ENCODE data around the gene TMF1.
A peak's percentile ranks its signal among the peaks of the same experiment; 100 is the strongest.

The TMF1 gene

GRCh38 chr3:69085168-69085832 lies 33.2 kb upstream of the TMF1 start:
- Histone ChIP-seq H3K79me2 (ENCODE audit: control insufficient read depth, low read length) (peaks cover 36% of the 10 kb centered on the region), H3K4me1 (ENCODE audit: control insufficient read depth, low read length) (peaks cover 85% of the 10 kb centered on the region), H3K27ac (ENCODE audit: low read depth, low read length) (peak overlapping the region; percentile 19; the same call in 1 of the 2 replicates), H3K9me2 (replicated peaks; ENCODE audit: control insufficient read depth, low read length) (no peaks in the 10 kb centered on the region), H3K4me2 (ENCODE audit: low read length) (peak overlapping the region; percentile 94), H3K9me3 (ENCODE audit: control insufficient read depth, insufficient read depth, low read length) (no peaks in the 10 kb centered on the region), H3F3A (ENCODE audit: control insufficient read depth, insufficient read depth) (peaks cover 30% of the 10 kb centered on the region), H3K4me3 (ENCODE audit: low read length) (peak overlapping the region; percentile 92), H3K27me3 (ENCODE audit: control insufficient read depth, low read length) (no peaks in the 10 kb centered on the region), H3K36me3 (ENCODE audit: control insufficient read depth, low read length) (no peaks in the 10 kb centered on the region), H4K20me1 (ENCODE audit: control insufficient read depth, insufficient read depth, low read depth, low read length) (no peaks in the 10 kb centered on the region)
- no peak for TF ChIP-seq CTCF (IDR thresholded peaks at IDR 0.05; ENCODE audit: low read depth, low read length, poor library complexity, severe bottlenecking)
- TF ChIP-seq EZH2phosphoT487 (IDR thresholded peaks at IDR 0.05; ENCODE audit: borderline replicate concordance, low read length), result no peak

GRCh38 chr3:69084326-69085167 lies 32.4 kb upstream of the TMF1 start, which contains the start of gene ARL6IP5:
TSS of gene ARL6IP5 (plus strand) at chr3:69084937. CDS start at chr3:69085048, 111 bp downstream.
- Histone ChIP-seq H3K4me1 (ENCODE audit: control insufficient read depth, low read length) (peaks cover 77% of the 10 kb centered on the region), H3K9me2 (replicated peaks; ENCODE audit: control insufficient read depth, low read length) (no peaks in the 10 kb centered on the region), H3K9me3 (ENCODE audit: control insufficient read depth, insufficient read depth, low read length) (no peaks in the 10 kb centered on the region), H3K4me2 (ENCODE audit: low read length) (peak within 1 kb of the TSS; percentile 95), H3K79me2 (ENCODE audit: control insufficient read depth, low read length) (peaks cover 37% of the 10 kb centered on the region), H3K4me3 (ENCODE audit: low read length) (peak within 1 kb of the TSS; percentile 92), H3K27ac (ENCODE audit: low read depth, low read length) (peak within 1 kb of the TSS; percentile 88), H3K27me3 (ENCODE audit: control insufficient read depth, low read length) (no peaks in the 10 kb centered on the region), H3K36me3 (ENCODE audit: control insufficient read depth, low read length) (peaks cover 2% of the 10 kb centered on the region; the same call in 1 of the 2 replicates), H4K20me1 (ENCODE audit: control insufficient read depth, insufficient read depth, low read depth, low read length) (no peaks in the 10 kb centered on the region), H3F3A (ENCODE audit: control insufficient read depth, insufficient read depth) (peaks cover 30% of the 10 kb centered on the region)
- no peak for TF ChIP-seq CTCF (IDR thresholded peaks at IDR 0.05; ENCODE audit: low read depth, low read length, poor library complexity, severe bottlenecking)
- no peak for TF ChIP-seq EZH2phosphoT487 (IDR thresholded peaks at IDR 0.05; ENCODE audit: borderline replicate concordance, low read length)

GRCh38 chr3:69082805-69083204 lies 30.7 kb upstream of the TMF1 start:
- H3K4me3 ChIP-seq (ENCODE audit: low read length), result peak overlapping the region; percentile 92
- no peaks in the 10 kb centered on the region for H3K9me2 ChIP-seq (replicated peaks; ENCODE audit: control insufficient read depth, low read length)
- no peaks in the 10 kb centered on the region for H3K27me3 ChIP-seq (ENCODE audit: control insufficient read depth, low read length)
- H3K9me3 ChIP-seq (ENCODE audit: control insufficient read depth, insufficient read depth, low read length), result no peaks in the 10 kb centered on the region
- peak overlapping the region; percentile 88 for H3K27ac ChIP-seq (ENCODE audit: low read depth, low read length)
- TF ChIP-seq CTCF (IDR thresholded peaks at IDR 0.05; ENCODE audit: low read depth, low read length, poor library complexity, severe bottlenecking) (no peak), EZH2phosphoT487 (IDR thresholded peaks at IDR 0.05; ENCODE audit: borderline replicate concordance, low read length) (no peak)
- H3K36me3 ChIP-seq (ENCODE audit: control insufficient read depth, low read length), result peaks cover 11% of the 10 kb centered on the region; the same call in 1 of the 2 replicates
- peaks cover 28% of the 10 kb centered on the region for H3F3A ChIP-seq (ENCODE audit: control insufficient read depth, insufficient read depth)
- H3K4me2 ChIP-seq (ENCODE audit: low read length), result peak overlapping the region; percentile 95
- peaks cover 77% of the 10 kb centered on the region for H3K4me1 ChIP-seq (ENCODE audit: control insufficient read depth, low read length)
- peaks cover 43% of the 10 kb centered on the region for H3K79me2 ChIP-seq (ENCODE audit: control insufficient read depth, low read length)
- H4K20me1 ChIP-seq (ENCODE audit: control insufficient read depth, insufficient read depth, low read depth, low read length), result no peaks in the 10 kb centered on the region
